GM12878 (cell line): ENCODE data around the gene KIAA1328. TPM values are rescaled to one million over a fixed set of nuclear protein-coding genes. Genes with fewer than 3 reads are reported as not detected.

ENCODE experiments used
- ATAC-seq: fragments of 200-7000 bp; cut with Tn5 transposase; 3 replicates; pipeline ENCODE4 v1.9.1; 2020; ENCODE audit warnings: mild to moderate bottlenecking, moderate library complexity
- BruUV-seq: library from RNA; stranded (reverse); fragments of 400-500 nt; replicated peaks from 2 replicates; lab custom pipeline; 2021; lab: Mats Ljungman, UMichigan
- CTCF ChIA-PET: fragments of 300-600 bp; sonication (Branson Sonifier 250); formaldehyde crosslinking; extraction: SDS; loops from one replicate; lab custom pipeline; 2021; ENCODE audit warnings: inconsistent platforms; lab: Yijun Ruan, JAX
- POLR2A ChIA-PET: fragments of 350-600 bp; formaldehyde crosslinking; extraction: SDS; loops from one replicate; lab custom pipeline; 2021; ENCODE audit warnings: inconsistent platforms; lab: Charles Lee
- RAD21 ChIA-PET: fragments of 300-600 bp; sonication (Branson Sonifier 250); formaldehyde crosslinking; loops from one replicate; lab custom pipeline; 2023; ENCODE audit warnings: antibody characterized with exemption; ENCODE audit not compliant: unreplicated experiment; lab: Charles Lee
- SMC1A ChIA-PET: fragments of 300-600 bp; sonication (Branson Sonifier 250); formaldehyde crosslinking; loops from one replicate; lab custom pipeline; 2023; ENCODE audit not compliant: unreplicated experiment, uncharacterized antibody; lab: Charles Lee
- DNase-seq: peaks from one replicate; pipeline ENCODE4 v3.0.0-alpha.2; 2011; ENCODE audit warnings: low read depth, low spot score
- FAIRE-seq: peaks from 3 replicates; lab custom pipeline; 2011; peaks lifted over from hg19 to GRCh38; lab: Jason Lieb, UNC
- H2AFZ ChIP-seq: 2 replicates; pipeline ENCODE4 v1.6.0; 2011; ENCODE audit warnings: low read depth, low read length, control low read depth; ENCODE audit not compliant: control insufficient read depth
- H3K27ac ChIP-seq: 2 replicates; pipeline ENCODE4 v1.5.1; 2011; ENCODE audit warnings: control low read depth; ENCODE audit not compliant: control insufficient read depth, insufficient read depth
- H3K27me3 ChIP-seq, 2 experiments: replicated peaks in 1 of 2; 2 replicates each; pipeline versions ENCODE4 v1.6.0 to v1.6.1; 2011; ENCODE audit warnings: low read length in 1 of 2; ENCODE audit not compliant: control insufficient read depth in 2 of 2, insufficient read depth in 2 of 2
- H3K36me3 ChIP-seq, 2 experiments: 2 replicates each; pipeline ENCODE4 v1.5.1; 2011; ENCODE audit warnings: low read length in 1 of 2; ENCODE audit not compliant: control insufficient read depth in 2 of 2, insufficient read depth in 2 of 2
- H3K4me1 ChIP-seq: 2 replicates; pipeline ENCODE4 v1.6.1; 2011; ENCODE audit warnings: mild to moderate bottlenecking, low read length, moderate library complexity, mixed read lengths; ENCODE audit not compliant: control insufficient read depth, insufficient read depth
- H3K4me2 ChIP-seq: 2 replicates; pipeline ENCODE4 v1.6.0; 2011; ENCODE audit warnings: control low read depth; ENCODE audit not compliant: control insufficient read depth, insufficient read depth
- H3K4me3 ChIP-seq: fragments of 200-600 bp; sonication (generic); 2 replicates; pipeline ENCODE4 v1.5.1; 2016
- H3K79me2 ChIP-seq: 2 replicates; pipeline ENCODE4 v1.6.0; 2011; ENCODE audit warnings: low read length; ENCODE audit not compliant: control insufficient read depth, insufficient read depth
- H3K9ac ChIP-seq: 2 replicates; pipeline ENCODE4 v1.8.0; 2011; ENCODE audit warnings: low read length, control low read depth, mixed read lengths; ENCODE audit not compliant: control insufficient read depth, insufficient read depth
- H3K9me3 ChIP-seq: replicated peaks from 3 replicates; pipeline ENCODE4 v1.5.1; 2011; ENCODE audit warnings: mild to moderate bottlenecking, low read length; ENCODE audit not compliant: control insufficient read depth, insufficient read depth
- H4K20me1 ChIP-seq: 2 replicates; pipeline ENCODE4 v1.6.0; 2011; ENCODE audit not compliant: control insufficient read depth, insufficient read depth
- ATF7 ChIP-seq: fragments of 450-650 bp; IDR thresholded peaks from 2 replicates; pipeline ENCODE4 v1.6.1; 2016; ENCODE audit warnings: low read depth, mild to moderate bottlenecking
- BCLAF1 ChIP-seq: fragments of 450-650 bp; IDR thresholded peaks from 2 replicates; pipeline ENCODE4 v1.6.1; 2017; ENCODE audit warnings: antibody characterized with exemption, mild to moderate bottlenecking, moderate library complexity
- BHLHE40 ChIP-seq, 2 experiments: fragments of 450-650 bp in 1 of 2; IDR thresholded peaks; 2 replicates each; pipeline ENCODE4 v1.6.1; 2011 to 2017; ENCODE audit warnings: low read depth in 2 of 2, borderline replicate concordance in 1 of 2, improper control_type of control experiment in 1 of 2, low read length in 1 of 2, mild to moderate bottlenecking in 1 of 2
- CUX1 ChIP-seq: IDR thresholded peaks from 2 replicates; pipeline ENCODE4 v1.6.1; 2012; ENCODE audit warnings: improper control_type of control experiment, low read depth, low read length; ENCODE audit not compliant: insufficient replicate concordance
- GABPA ChIP-seq: IDR thresholded peaks from 2 replicates; pipeline ENCODE4 v1.6.1; 2014; ENCODE audit warnings: antibody characterized with exemption, low read depth, mild to moderate bottlenecking, inconsistent platforms
- KDM1A ChIP-seq: fragments of 200-600 bp; sonication (generic); IDR thresholded peaks from 2 replicates; pipeline ENCODE4 v1.6.1; 2016; ENCODE audit warnings: borderline replicate concordance
- MEF2A ChIP-seq: IDR thresholded peaks from 2 replicates; pipeline ENCODE4 v1.6.1; 2011; ENCODE audit warnings: low read depth, mild to moderate bottlenecking, low read length, moderate library complexity; ENCODE audit not compliant: insufficient read depth
- PAX8 ChIP-seq: fragments of 450-650 bp; IDR thresholded peaks from 2 replicates; pipeline ENCODE4 v1.6.1; 2017; ENCODE audit warnings: mild to moderate bottlenecking, moderate library complexity
- SKIL ChIP-seq: fragments of 450-650 bp; IDR thresholded peaks from 2 replicates; pipeline ENCODE4 v1.6.1; 2017; ENCODE audit warnings: mild to moderate bottlenecking, low read depth, inconsistent platforms; ENCODE audit not compliant: poor library complexity, severe bottlenecking
- SP1 ChIP-seq: IDR thresholded peaks from one replicate; pipeline ENCODE4 v1.6.1; 2011; ENCODE audit warnings: low read depth, low read length
- WGBS: methylation state at CpG from one replicate; pipeline ENCODE4 v1.1.6; 2016; ENCODE audit warnings: low lambda C conversion rate; ENCODE audit not compliant: insufficient replicate concordance, insufficient coverage; ENCODE audit errors: missing lambda C conversion rate; 5-methylcytosine and 5-hydroxymethylcytosine counted together
- in situ Hi-C: fragments of 300-500 bp; cut with MboI; formaldehyde crosslinking; loops from 9 replicates; pipeline ENCODE4 v1.14.3; 2018; ENCODE audit warnings: mixed read lengths
- intact Hi-C: fragments of 100-400 bp; cut with micrococcal nuclease; formaldehyde crosslinking; loops from one replicate; pipeline ENCODE4 v1.14.2; 2022; ENCODE audit not compliant: unreplicated experiment
- polyA plus RNA-seq, 11 experiments: library from polyadenylated mRNA; depleted of rRNA in 4 of 11; unstranded in 6 of 11; stranded (reverse) in 5 of 11; fragments of >200 nt; fragmentation: Nextera tagmentation in 4 of 11; fragmentation: Illumina TruSeq in 1 of 11; extraction: Ambion mirVana in 4 of 11; extraction: Trizol in 1 of 11; gene quantifications; 1 replicate in 1 of 11; 2 replicates in 10 of 11; pipeline versions ENCODE4 v1.2.1 to v1.2.3, GENCODE V29; 2011 to 2016; ENCODE audit warnings: inconsistent platforms in 2 of 11, missing spikeins in 2 of 11, low read depth in 1 of 11
- total RNA-seq, 4 experiments: library from RNA; depleted of rRNA in 3 of 4; stranded (reverse); fragments of >200 nt in 3 of 4; fragmentation: Illumina TruSeq in 1 of 4; extraction: Trizol in 1 of 4; gene quantifications; 2 replicates each; pipeline versions ENCODE4 v1.2.1 to v1.2.3, GENCODE V29; 2013 to 2021

The KIAA1328 gene
- total and polyA plus RNA-seq, 10 of the 15 experiments (the other 5 are each of a cell fraction or from before 2014, with no cell fraction given) = 3.1 to 7.1 (median 4.6) TPM

GRCh38 chr18:37252342-37252741, 423.4 kb downstream of the KIAA1328 start:
- no peak overlapping the region for H3K4me2 ChIP-seq
- ATAC-seq = no peak
- ChIA-PET RAD21 (no interaction called here), CTCF (no interaction called here), POLR2A (no interaction called here), SMC1A (no interaction called here)
- H3K9ac ChIP-seq = no peak overlapping the region
- in situ Hi-C loops = no loop called here
- no peaks in the 10 kb centered on the region for H3K9me3 ChIP-seq
- no peak overlapping the region for H3K4me3 ChIP-seq
- H3K27ac ChIP-seq = no peak overlapping the region
- H4K20me1 ChIP-seq = no peaks in the 10 kb centered on the region
- BruUV-seq = no TSS peak
- no peak overlapping the region for H2AFZ ChIP-seq
- intact Hi-C loops = no loop called here
- FAIRE-seq = no peak
- H3K36me3 ChIP-seq = no peaks in the 10 kb centered on the region
- H3K27me3 ChIP-seq = peaks cover 5 to 10% of the 10 kb centered on the region in 2 experiments
- no peak for DNase-seq
- H3K79me2 ChIP-seq = no peaks in the 10 kb centered on the region
- no peaks in the 10 kb centered on the region for H3K4me1 ChIP-seq
- WGBS = 16% methylated on average over 3 of the region's 3 CpGs
- no peak for TF ChIP-seq SKIL
- no peak for TF ChIP-seq SP1
- no peak for TF ChIP-seq BCLAF1
- TF ChIP-seq MEF2A = no peak
- no peak for TF ChIP-seq CUX1
- TF ChIP-seq ATF7 = no peak
- TF ChIP-seq BHLHE40 (IDR thresholded peaks at IDR 0.05; ENCODE audit: borderline replicate concordance in 1 of 2, low read depth in 2 of 2, low read length in 1 of 2) = no peak
- no peak for TF ChIP-seq KDM1A
- TF ChIP-seq GABPA = no peak
- no peak for TF ChIP-seq PAX8
